IgD-negative memory B cell (primary cell): Measurements from ENCODE around the gene PLA2G2C. TPM values are rescaled to one million over a fixed set of nuclear protein-coding genes. Genes with fewer than 3 reads are reported as not detected.
"Not testable (repeated sequence)": the region's sequence is repeated elsewhere in the genome, so short reads cannot be mapped to it uniquely, and the experiment has no call there.

Experiments used
- H3K27ac Mint-ChIP-seq, 3 donors: one replicate each; pipeline ENCODE4 v1.8.0; 2020 to 2022; ENCODE audit warnings: mild to moderate bottlenecking in 3 of 3, mixed read lengths in 3 of 3, moderate library complexity in 1 of 3
- H3K27me3 Mint-ChIP-seq: one replicate; pipeline ENCODE4 v1.8.0; 2021; ENCODE audit warnings: mixed read lengths
- H3K36me3 Mint-ChIP-seq: one replicate; pipeline ENCODE4 v1.8.0; 2020; ENCODE audit warnings: mild to moderate bottlenecking, mixed read lengths
- H3K4me1 Mint-ChIP-seq, 3 donors: one replicate each; pipeline ENCODE4 v1.8.0; 2020 to 2022; ENCODE audit warnings: mixed read lengths in 3 of 3, mild to moderate bottlenecking in 1 of 3
- H3K4me3 Mint-ChIP-seq, 4 donors: one replicate each; pipeline ENCODE4 v1.8.0; 2020 to 2022; ENCODE audit warnings: mild to moderate bottlenecking in 4 of 4, mixed read lengths in 4 of 4, moderate library complexity in 3 of 4
- H3K9me3 Mint-ChIP-seq, 3 donors: one replicate each; pipeline ENCODE4 v1.8.0; 2020 to 2021; ENCODE audit warnings: mixed read lengths in 3 of 3, mild to moderate bottlenecking in 1 of 3
- polyA plus RNA-seq: library from polyadenylated mRNA; unstranded; fragments of 300-500 nt; fragmentation: Illumina TruSeq; gene quantifications from one replicate; pipeline ENCODE4 v1.2.3, GENCODE V29; 2021

PLA2G2C gene
- polyA plus RNA-seq, 1 donor from 2014 or later = not detected

- H3K27me3 Mint-ChIP-seq = peaks cover 5% of the 10 kb centered on the region
- H3K4me1 Mint-ChIP-seq = peaks cover 0 to 3% (median 0%) of the 10 kb centered on the region in 3 donors
- H3K27ac Mint-ChIP-seq = no peak overlapping the region
- no peaks in the 10 kb centered on the region for H3K9me3 Mint-ChIP-seq
- H3K4me3 Mint-ChIP-seq = no peak overlapping the region
- no peaks in the 10 kb centered on the region for H3K36me3 Mint-ChIP-seq
These were observed 42.4 kb downstream of the PLA2G2C start for GRCh38 chr1:20143734-20144565.

DNA sequence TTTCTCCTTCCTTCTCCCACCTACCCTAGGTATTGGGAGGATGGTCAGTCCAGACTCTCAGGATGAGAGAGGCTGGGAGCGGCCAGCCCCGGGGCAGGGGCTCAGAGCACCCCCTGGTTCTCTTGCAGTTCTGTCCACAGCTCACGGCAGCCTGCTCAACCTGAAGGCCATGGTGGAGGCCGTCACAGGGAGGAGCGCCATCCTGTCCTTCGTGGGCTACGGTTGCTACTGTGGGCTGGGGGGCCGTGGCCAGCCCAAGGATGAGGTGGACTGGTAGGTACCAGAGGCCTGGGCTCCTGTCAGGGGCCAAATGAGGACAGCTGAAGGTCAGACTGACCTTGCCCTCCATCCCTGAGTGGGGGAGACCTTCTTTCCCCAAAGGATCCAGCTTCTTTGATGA lies 43.0 kb downstream of the PLA2G2C start:
- H3K36me3 Mint-ChIP-seq = no peaks in the 10 kb centered on the region
- no peak overlapping the region for H3K4me3 Mint-ChIP-seq
- H3K4me1 Mint-ChIP-seq = peaks cover 0 to 3% (median 0%) of the 10 kb centered on the region in 3 donors
- H3K9me3 Mint-ChIP-seq = no peaks in the 10 kb centered on the region
- peaks cover 5% of the 10 kb centered on the region for H3K27me3 Mint-ChIP-seq
- no peak overlapping the region for H3K27ac Mint-ChIP-seq

- Mint-ChIP-seq H3K4me1 (peaks cover 0 to 3% (median 0%) of the 10 kb centered on the region in 3 donors), H3K36me3 (no peaks in the 10 kb centered on the region), H3K27ac (peak overlapping the region in 1 of 3 donors; percentile 72), H3K27me3 (peaks cover 5% of the 10 kb centered on the region), H3K9me3 (no peaks in the 10 kb centered on the region), H3K4me3 (no peak overlapping the region)
These were observed 44.2 kb downstream of the PLA2G2C start for GRCh38 chr1:20142001-20142710.

GRCh38 chr1:20141466-20141865 lies 44.9 kb downstream of the PLA2G2C start:
- no peak overlapping the region for H3K27ac Mint-ChIP-seq
- no peak overlapping the region for H3K4me3 Mint-ChIP-seq
- peaks cover 0 to 3% (median 0%) of the 10 kb centered on the region in 3 donors for H3K4me1 Mint-ChIP-seq
- no peaks in the 10 kb centered on the region for H3K36me3 Mint-ChIP-seq
- peaks cover 5% of the 10 kb centered on the region for H3K27me3 Mint-ChIP-seq
- no peaks in the 10 kb centered on the region for H3K9me3 Mint-ChIP-seq

DNA sequence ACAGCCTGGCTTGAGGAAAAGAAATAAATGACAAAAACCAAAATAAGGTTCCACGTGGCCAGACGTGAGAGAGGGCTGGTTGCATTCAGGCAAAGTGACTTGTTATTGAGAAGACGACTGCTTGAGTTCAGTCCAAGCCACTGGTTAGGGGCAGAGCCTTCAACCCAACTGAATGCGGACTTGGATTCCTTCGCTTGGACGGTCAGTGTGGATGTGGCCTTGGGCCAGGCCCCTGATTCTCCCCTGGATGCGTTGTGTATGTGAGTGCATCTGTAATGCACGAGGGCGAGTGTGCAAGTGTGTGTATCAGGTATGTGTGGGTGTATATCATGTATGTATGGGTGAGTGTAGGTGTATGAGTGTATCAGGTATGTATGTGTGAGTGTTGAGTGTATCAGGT lies 45.3 kb downstream of the PLA2G2C start:
- peaks cover 0 to 3% (median 0%) of the 10 kb centered on the region in 3 donors for H3K4me1 Mint-ChIP-seq
- no peaks in the 10 kb centered on the region for H3K36me3 Mint-ChIP-seq
- no peaks in the 10 kb centered on the region for H3K9me3 Mint-ChIP-seq
- H3K27ac Mint-ChIP-seq = no peak overlapping the region
- H3K4me3 Mint-ChIP-seq = no peak overlapping the region
- H3K27me3 Mint-ChIP-seq = peaks cover 5% of the 10 kb centered on the region

DNA sequence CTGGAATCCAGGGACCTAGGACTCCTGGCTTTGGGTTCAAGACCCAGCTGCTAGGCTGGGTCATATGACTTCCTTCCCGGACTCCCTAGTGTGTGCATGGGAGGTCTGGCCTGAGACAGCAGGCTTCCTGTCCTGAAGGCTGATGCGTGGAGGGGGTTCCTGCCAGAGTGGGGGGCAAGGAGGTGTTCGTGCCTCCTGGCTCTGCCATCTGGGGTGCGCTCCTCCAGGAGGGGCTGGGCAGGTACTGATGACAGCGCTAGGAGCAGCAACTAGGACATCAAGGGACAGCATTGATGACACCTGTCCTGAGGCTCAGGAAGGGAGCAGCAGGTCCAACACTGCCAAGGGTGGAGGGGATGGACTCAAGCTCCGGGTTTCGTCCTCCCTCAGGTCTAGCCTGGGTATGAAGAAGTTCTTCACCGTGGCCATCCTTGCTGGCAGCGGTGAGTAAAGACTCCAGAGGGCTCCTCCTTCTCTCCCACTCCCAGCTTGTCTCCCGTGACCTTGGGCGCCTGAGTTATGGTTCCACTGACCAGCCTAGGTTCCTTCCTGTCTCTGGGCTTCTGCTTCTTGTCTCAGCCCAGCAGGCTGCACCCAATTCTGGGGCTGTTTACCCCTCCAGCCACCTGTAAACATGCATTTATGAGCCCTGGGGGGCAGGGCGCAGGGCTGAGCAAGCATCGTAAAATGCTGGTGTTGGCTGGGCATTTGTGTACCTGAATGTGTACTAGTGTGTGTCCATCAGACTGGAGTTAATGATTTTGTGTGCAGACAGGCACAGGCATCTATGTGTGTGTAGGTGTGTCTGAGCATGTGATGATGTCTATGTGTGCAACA lies 46.3 kb downstream of the PLA2G2C start:
- no peak overlapping the region for H3K27ac Mint-ChIP-seq
- peaks cover 0 to 3% (median 0%) of the 10 kb centered on the region in 3 donors for H3K4me1 Mint-ChIP-seq
- no peaks in the 10 kb centered on the region for H3K36me3 Mint-ChIP-seq
- peaks cover 5% of the 10 kb centered on the region for H3K27me3 Mint-ChIP-seq
- no peak overlapping the region for H3K4me3 Mint-ChIP-seq
- H3K9me3 Mint-ChIP-seq = no peaks in the 10 kb centered on the region

DNA sequence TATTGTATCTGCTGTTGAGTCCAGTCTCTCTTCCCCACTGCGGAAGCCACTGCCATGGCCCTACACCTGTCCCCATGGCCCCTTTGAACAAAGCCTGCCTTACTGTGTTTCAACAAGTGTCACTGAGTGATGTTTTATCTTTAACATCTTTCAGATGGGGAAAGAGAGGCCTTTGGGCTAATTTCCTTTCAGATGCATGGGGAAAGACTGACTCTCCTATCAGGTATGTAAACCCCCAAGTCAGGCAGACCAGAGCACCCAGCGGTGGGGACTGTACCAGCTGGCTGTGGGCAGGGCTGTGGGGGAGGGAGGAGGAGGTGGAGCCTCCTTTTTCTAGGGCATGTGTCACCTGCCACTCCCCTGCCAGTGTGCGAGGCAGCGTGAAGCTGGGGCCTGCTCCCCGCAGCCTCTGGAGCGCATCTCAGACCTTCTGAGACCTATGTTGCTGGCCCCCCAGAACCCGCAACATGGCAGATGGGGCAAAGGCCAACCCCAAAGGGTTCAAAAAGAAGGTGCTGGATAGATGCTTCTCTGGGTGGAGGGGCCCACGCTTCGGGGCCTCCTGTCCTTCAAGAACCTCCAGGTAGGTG lies 47.3 kb downstream of the PLA2G2C start, which contains the start of gene PLA2G2F:
Gene PLA2G2F, plus strand, starts transcription at position 363 of the 590 bp plus-strand sequence. Its CDS starts 105 bp downstream, at position 468.
- H3K27ac Mint-ChIP-seq = peak within 1 kb of the TSS in 1 of 3 donors; percentile 16
- no peak within 1 kb of the TSS for H3K4me3 Mint-ChIP-seq
- H3K4me1 Mint-ChIP-seq = peaks cover 0 to 3% (median 0%) of the 10 kb centered on the region in 3 donors
- H3K27me3 Mint-ChIP-seq = peaks cover 4% of the 10 kb centered on the region
- no peaks in the 10 kb centered on the region for H3K36me3 Mint-ChIP-seq
- no peaks in the 10 kb centered on the region for H3K9me3 Mint-ChIP-seq

DNA sequence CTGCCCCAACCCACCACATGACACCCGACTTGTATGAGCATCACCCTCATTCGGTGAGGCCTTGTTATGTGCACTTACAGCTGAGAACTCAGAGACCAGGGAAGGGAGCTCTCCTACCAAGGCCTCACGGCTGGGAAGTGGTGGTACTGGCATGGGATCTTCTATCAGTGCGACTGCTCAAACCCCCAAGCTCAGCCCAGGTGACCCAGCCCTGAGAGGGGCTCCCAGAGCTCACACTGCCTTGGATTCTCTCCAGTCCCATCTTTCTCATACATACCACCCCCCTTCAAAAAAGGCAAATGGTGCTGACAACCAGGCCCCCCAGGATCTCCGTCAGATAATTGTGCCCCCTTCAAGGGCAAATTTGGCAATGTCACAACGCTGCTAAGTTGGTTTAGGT lies 48.0 kb downstream of the PLA2G2C start:
- Mint-ChIP-seq H3K4me3 (no peak overlapping the region), H3K4me1 (peaks cover 0 to 3% (median 0%) of the 10 kb centered on the region in 3 donors), H3K36me3 (no peaks in the 10 kb centered on the region), H3K27ac (peak overlapping the region in 1 of 3 donors; percentile 16), H3K27me3 (peaks cover 3% of the 10 kb centered on the region), H3K9me3 (no peaks in the 10 kb centered on the region)

GRCh38 chr1:20137604-20138003 lies 48.7 kb downstream of the PLA2G2C start:
- peaks cover 0 to 3% (median 0%) of the 10 kb centered on the region in 3 donors for H3K4me1 Mint-ChIP-seq
- H3K36me3 Mint-ChIP-seq = no peaks in the 10 kb centered on the region
- no peak overlapping the region for H3K27ac Mint-ChIP-seq
- no peak overlapping the region for H3K4me3 Mint-ChIP-seq
- H3K27me3 Mint-ChIP-seq = peaks cover 3% of the 10 kb centered on the region
- H3K9me3 Mint-ChIP-seq = peaks cover 0 to 1% (median 0%) of the 10 kb centered on the region in 3 donors

DNA sequence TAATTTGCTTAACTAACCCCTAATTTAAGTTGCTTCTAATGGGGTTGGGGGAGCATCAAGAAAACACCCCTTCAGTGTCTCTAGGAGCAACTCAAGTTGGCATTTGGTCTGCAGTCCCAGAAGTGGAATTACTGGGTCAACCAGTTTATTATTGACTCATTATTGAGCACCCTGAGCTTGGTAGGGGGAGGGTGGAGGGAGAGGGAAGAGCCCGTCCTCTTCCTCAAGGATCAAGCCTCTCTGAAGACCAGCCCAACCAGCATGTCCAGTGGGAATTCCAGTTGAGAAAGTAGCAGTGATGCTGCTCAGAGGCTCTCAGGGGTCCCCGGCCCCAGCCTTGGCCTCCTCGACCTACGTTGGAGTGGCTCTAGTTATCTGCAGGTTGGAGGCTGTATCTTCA lies 49.3 kb downstream of the PLA2G2C start:
- no peak overlapping the region for H3K27ac Mint-ChIP-seq
- no peaks in the 10 kb centered on the region for H3K36me3 Mint-ChIP-seq
- peaks cover 0 to 3% (median 0%) of the 10 kb centered on the region in 3 donors for H3K4me1 Mint-ChIP-seq
- H3K4me3 Mint-ChIP-seq = no peak overlapping the region
- H3K27me3 Mint-ChIP-seq = peaks cover 3% of the 10 kb centered on the region
- peaks cover 0 to 1% (median 0%) of the 10 kb centered on the region in 3 donors for H3K9me3 Mint-ChIP-seq

- Mint-ChIP-seq H3K9me3 (peaks cover 0 to 1% (median 0%) of the 10 kb centered on the region in 3 donors), H3K4me1 (peaks cover 0 to 4% (median 2%) of the 10 kb centered on the region in 3 donors), H3K27me3 (peaks cover 3% of the 10 kb centered on the region), H3K27ac (no peak overlapping the region), H3K36me3 (no peaks in the 10 kb centered on the region), H3K4me3 (no peak overlapping the region)
These were observed 50.1 kb downstream of the PLA2G2C start for GRCh38 chr1:20136249-20136648.

GRCh38 chr1:20134995-20135394 lies 51.3 kb downstream of the PLA2G2C start:
- no peak overlapping the region for H3K27ac Mint-ChIP-seq
- no peak overlapping the region for H3K4me3 Mint-ChIP-seq
- no peaks in the 10 kb centered on the region for H3K27me3 Mint-ChIP-seq

DNA sequence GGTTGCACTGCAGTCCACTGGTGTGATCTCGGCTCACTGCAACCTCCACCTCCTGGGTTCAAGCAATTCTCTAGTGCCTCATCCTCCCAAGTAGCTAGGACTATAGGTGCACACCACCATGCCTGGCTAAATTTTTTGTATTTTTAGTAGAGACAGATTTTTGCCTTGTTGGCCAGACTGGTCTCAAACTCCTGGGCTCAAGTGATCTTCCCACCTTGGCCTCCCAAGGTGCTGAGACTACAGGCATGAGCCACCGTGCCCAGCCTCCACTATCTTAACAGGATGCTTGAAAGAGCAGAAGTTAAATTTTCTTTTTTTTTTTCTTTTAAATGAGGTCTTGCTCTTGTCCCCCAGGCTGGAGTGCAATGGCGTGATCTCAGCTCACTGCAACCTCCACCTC lies 55.8 kb downstream of the PLA2G2C start:
- H3K27me3 Mint-ChIP-seq, H3K4me3 Mint-ChIP-seq, H3K36me3 Mint-ChIP-seq, H3K27ac Mint-ChIP-seq: not testable (repeated sequence)
- peaks cover 21 to 22% (median 21%) of the 10 kb centered on the region in 3 donors for H3K4me1 Mint-ChIP-seq
- peaks cover 2 to 12% (median 12%) of the 10 kb centered on the region in 3 donors for H3K9me3 Mint-ChIP-seq

More at GRCh38 chr1:20134995-20135394, 51.3 kb downstream of the PLA2G2C start:
- H3K4me1 Mint-ChIP-seq = peaks cover 1 to 2% (median 2%) of the 10 kb centered on the region in 3 donors
- no peaks in the 10 kb centered on the region for H3K36me3 Mint-ChIP-seq
- H3K9me3 Mint-ChIP-seq = peaks cover 0 to 5% (median 1%) of the 10 kb centered on the region in 3 donors

- H3K27ac Mint-ChIP-seq = peak overlapping the region in 2 of 3 donors; percentile 20 to 84
- H3K36me3 Mint-ChIP-seq = no peaks in the 10 kb centered on the region
- peak overlapping the region in 2 of 4 donors; percentile 60 to 70 for H3K4me3 Mint-ChIP-seq
- H3K27me3 Mint-ChIP-seq = no peaks in the 10 kb centered on the region
- H3K9me3 Mint-ChIP-seq = peaks cover 2 to 12% (median 11%) of the 10 kb centered on the region in 3 donors
- H3K4me1 Mint-ChIP-seq = peaks cover 33 to 40% (median 36%) of the 10 kb centered on the region in 3 donors
These were observed 59.4 kb downstream of the PLA2G2C start for GRCh38 chr1:20126806-20127440.
